Liver (tissue), 3 donors: ENCODE data around the gene CAT.

Source experiments
- JUND ChIP-seq, 2 donors: IDR thresholded peaks; 2 replicates each; pipeline ENCODE4 v1.6.1; 2016; ENCODE audit warnings: antibody characterized with exemption in 2 of 2
- SP1 ChIP-seq: IDR thresholded peaks from 2 replicates; pipeline ENCODE4 v1.6.1; 2018; ENCODE audit warnings: antibody characterized with exemption, mild to moderate bottlenecking
- TF ChIP-seq, protein P1 (sequence below): fragments of 150-350 bp; IDR thresholded peaks from 2 replicates; pipeline ENCODE4 v1.5.1; 2017; ENCODE audit warnings: improper control_type of control experiment, low read depth, low read length; ENCODE audit not compliant: missing input control
- TF ChIP-seq, protein P2 (sequence below): IDR thresholded peaks from 2 replicates; pipeline ENCODE4 v1.6.1; 2016; ENCODE audit warnings: antibody characterized with exemption, mild to moderate bottlenecking
- donor health status: healthy.
- donor health status: healthy.

DNA sequence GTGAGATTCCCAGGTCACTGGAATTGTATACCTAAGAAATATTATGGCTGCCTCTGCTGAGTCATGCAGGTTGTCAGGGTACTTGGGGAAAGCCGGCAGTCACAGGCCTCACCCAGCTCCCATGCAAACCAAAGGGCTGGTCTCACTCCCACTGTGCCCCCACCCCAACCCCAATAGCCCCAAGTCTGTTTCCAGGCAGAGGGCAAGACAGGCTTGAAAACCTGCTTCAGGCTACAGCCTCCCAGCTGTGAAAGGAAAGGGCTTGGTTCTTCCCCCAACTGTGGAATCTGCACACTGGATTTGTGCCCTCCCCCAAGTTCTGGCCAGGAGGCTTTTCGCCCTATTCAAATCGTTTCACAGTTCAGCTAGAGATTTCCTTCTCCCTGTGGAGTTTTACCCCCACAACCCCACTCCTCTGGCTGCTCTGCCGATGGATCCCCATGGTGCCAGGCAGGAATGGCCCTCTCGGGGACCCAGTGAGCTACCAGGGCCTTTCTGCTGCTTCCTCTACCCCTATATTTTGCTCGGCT is 43.9 kb upstream of the CAT start:
- TF ChIP-seq, protein P1, sequence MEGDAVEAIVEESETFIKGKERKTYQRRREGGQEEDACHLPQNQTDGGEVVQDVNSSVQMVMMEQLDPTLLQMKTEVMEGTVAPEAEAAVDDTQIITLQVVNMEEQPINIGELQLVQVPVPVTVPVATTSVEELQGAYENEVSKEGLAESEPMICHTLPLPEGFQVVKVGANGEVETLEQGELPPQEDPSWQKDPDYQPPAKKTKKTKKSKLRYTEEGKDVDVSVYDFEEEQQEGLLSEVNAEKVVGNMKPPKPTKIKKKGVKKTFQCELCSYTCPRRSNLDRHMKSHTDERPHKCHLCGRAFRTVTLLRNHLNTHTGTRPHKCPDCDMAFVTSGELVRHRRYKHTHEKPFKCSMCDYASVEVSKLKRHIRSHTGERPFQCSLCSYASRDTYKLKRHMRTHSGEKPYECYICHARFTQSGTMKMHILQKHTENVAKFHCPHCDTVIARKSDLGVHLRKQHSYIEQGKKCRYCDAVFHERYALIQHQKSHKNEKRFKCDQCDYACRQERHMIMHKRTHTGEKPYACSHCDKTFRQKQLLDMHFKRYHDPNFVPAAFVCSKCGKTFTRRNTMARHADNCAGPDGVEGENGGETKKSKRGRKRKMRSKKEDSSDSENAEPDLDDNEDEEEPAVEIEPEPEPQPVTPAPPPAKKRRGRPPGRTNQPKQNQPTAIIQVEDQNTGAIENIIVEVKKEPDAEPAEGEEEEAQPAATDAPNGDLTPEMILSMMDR: no peak
- TF ChIP-seq, protein P2, sequence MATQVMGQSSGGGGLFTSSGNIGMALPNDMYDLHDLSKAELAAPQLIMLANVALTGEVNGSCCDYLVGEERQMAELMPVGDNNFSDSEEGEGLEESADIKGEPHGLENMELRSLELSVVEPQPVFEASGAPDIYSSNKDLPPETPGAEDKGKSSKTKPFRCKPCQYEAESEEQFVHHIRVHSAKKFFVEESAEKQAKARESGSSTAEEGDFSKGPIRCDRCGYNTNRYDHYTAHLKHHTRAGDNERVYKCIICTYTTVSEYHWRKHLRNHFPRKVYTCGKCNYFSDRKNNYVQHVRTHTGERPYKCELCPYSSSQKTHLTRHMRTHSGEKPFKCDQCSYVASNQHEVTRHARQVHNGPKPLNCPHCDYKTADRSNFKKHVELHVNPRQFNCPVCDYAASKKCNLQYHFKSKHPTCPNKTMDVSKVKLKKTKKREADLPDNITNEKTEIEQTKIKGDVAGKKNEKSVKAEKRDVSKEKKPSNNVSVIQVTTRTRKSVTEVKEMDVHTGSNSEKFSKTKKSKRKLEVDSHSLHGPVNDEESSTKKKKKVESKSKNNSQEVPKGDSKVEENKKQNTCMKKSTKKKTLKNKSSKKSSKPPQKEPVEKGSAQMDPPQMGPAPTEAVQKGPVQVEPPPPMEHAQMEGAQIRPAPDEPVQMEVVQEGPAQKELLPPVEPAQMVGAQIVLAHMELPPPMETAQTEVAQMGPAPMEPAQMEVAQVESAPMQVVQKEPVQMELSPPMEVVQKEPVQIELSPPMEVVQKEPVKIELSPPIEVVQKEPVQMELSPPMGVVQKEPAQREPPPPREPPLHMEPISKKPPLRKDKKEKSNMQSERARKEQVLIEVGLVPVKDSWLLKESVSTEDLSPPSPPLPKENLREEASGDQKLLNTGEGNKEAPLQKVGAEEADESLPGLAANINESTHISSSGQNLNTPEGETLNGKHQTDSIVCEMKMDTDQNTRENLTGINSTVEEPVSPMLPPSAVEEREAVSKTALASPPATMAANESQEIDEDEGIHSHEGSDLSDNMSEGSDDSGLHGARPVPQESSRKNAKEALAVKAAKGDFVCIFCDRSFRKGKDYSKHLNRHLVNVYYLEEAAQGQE: no peak
- no peak for TF ChIP-seq SP1
- no peak for TF ChIP-seq JUND (IDR thresholded peaks at IDR 0.05)
